Testis (tissue), 2 donors: ENCODE measurements around the gene VWA3B.

Experiments used
- POLR2A ChIP-seq: fragments of 450-650 bp; IDR thresholded peaks from one replicate; pipeline ENCODE4 v1.6.1; 2017; ENCODE audit warnings: antibody characterized with exemption, mild to moderate bottlenecking, moderate library complexity
- TF ChIP-seq, protein P1 (sequence below), 3 experiments: fragments of 450-650 bp in 2 of 3; fragments of 200-600 bp in 1 of 3; sonication (generic) in 1 of 3; IDR thresholded peaks; one replicate each; pipeline ENCODE4 v1.5.1; 2016 to 2019; ENCODE audit warnings: antibody characterized with exemption in 3 of 3, mild to moderate bottlenecking in 2 of 3, moderate library complexity in 1 of 3

GRCh38 chr2:98165516-98166071 is 78.6 kb downstream of the VWA3B start:
- TF ChIP-seq, protein P1, sequence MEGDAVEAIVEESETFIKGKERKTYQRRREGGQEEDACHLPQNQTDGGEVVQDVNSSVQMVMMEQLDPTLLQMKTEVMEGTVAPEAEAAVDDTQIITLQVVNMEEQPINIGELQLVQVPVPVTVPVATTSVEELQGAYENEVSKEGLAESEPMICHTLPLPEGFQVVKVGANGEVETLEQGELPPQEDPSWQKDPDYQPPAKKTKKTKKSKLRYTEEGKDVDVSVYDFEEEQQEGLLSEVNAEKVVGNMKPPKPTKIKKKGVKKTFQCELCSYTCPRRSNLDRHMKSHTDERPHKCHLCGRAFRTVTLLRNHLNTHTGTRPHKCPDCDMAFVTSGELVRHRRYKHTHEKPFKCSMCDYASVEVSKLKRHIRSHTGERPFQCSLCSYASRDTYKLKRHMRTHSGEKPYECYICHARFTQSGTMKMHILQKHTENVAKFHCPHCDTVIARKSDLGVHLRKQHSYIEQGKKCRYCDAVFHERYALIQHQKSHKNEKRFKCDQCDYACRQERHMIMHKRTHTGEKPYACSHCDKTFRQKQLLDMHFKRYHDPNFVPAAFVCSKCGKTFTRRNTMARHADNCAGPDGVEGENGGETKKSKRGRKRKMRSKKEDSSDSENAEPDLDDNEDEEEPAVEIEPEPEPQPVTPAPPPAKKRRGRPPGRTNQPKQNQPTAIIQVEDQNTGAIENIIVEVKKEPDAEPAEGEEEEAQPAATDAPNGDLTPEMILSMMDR (IDR thresholded peaks at IDR 0.05) = no peak
- TF ChIP-seq POLR2A = no peak
